ENCODE data around the gene CYTH4.

GRCh38 chr22:37303821-37304274, 21.5 kb downstream of the CYTH4 start:
- no peak for TF ChIP-seq EZH2 (IDR thresholded peaks at IDR 0.05; ENCODE audit: low read depth, low read length, severe bottlenecking)
- TF ChIP-seq MAX (IDR thresholded peaks at IDR 0.05): no peak
- no peak for TF ChIP-seq BACH1 (IDR thresholded peaks at IDR 0.05; ENCODE audit: low read length)
- no peak for TF ChIP-seq SUZ12 (IDR thresholded peaks at IDR 0.05; ENCODE audit: low read length)
- TF ChIP-seq RAD21 (IDR thresholded peaks at IDR 0.05 in 1 of 2, conservative IDR thresholded peaks at IDR 0.05 in 1 of 2; ENCODE audit: low read depth in 2 of 2, low read length in 2 of 2): no peak
- TF ChIP-seq ZNF274 (IDR thresholded peaks at IDR 0.05; ENCODE audit: borderline replicate concordance, extremely low read depth, low read length): no peak

Measured in H1 (cell line).